Fibroblast of skin of back (primary cell): ENCODE data around the gene LUC7L2.
"Not testable (repeated sequence)": the region's sequence is repeated elsewhere in the genome, so short reads cannot be mapped to it uniquely, and the experiment has no call there.

Experiments
- DNase-seq: peaks from one replicate; pipeline ENCODE4 v3.0.0-alpha.2; 2013

LUC7L2 gene

DNA sequence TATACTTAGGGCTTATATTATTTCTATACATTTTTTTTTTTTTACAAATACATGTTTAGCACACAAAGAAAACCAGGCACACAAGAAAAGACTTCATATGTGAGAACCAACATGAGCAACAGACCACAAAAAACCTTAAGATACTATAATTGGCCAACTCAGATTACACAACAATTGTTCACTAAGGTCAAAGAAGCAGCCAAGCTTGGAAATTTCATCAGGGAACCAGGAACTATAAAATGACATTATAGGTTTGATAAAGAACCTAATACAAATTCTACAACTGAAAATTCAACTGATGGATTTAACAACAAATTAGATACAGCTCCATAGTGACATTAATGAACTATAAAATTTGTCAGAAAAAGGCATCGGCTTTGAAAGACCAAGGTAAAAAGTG is 4.4 kb upstream of the LUC7L2 start:
- DNase-seq: no peak

DNA sequence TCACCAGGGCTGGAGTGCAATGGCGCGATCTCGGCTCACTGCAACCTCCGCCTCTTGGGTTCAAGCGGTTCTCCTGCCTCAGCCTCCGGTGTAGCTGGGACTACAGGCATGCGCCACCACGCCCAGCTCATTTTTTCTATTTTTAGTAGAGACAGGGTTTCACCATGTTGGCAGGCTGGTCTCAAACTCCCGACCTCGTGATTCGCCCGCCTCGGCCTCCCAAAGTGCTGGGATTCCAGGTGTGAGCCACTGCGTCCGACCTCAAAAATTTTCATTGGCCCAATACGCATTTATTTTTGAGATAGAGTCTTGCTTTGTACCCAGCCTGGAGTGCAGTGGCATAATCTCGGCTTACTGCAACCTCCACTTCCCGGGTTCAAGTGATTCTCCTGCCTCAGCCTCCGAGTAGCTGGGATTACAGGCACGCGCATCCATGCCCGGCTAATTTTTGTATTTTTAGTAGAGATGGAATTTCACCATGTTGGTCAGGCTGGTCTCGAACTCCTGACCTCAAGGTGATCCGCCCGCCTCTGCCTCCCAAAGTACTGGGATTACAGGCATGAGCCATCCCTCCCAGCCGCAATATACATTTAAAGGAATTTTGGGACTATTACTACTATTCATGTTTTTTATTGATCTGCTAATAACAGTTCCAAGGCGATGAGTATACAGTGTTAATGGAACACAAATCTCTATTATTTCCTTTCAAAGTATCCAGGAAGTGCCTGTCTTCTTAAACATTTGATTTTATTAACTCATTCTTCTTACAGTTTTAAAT is 1.8 kb upstream of the LUC7L2 start:
- not testable (repeated sequence) for DNase-seq

GRCh38 chr7:139358541-139359365 is 941 bp upstream of the LUC7L2 start:
- peak; percentile 28 for DNase-seq

- DNase-seq: peak; percentile 92
These were observed 685 bp downstream of the LUC7L2 start for GRCh38 chr7:139360210-139360947.

- DNase-seq: no peak
These were observed 1.2 kb downstream of the LUC7L2 start for GRCh38 chr7:139360948-139361307.

DNA sequence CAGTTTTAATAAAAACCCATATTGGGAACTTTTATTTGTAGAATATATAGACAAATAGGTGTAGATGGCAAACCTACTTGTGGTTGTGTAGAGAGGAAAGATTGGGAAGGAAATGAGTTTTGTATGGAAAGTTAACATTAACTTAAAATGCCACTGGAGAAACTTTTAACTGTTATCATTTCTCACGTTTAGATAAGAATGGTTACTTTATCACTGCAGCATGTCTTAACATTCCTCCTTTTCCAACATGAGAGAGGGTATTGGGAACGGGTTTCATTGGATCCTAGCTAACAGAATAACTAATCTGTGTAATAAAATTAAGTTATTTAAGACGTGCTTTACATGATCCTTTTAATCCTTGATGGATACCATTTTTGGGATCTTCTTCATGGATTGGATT is 1.8 kb downstream of the LUC7L2 start:
- no peak for DNase-seq

DNA sequence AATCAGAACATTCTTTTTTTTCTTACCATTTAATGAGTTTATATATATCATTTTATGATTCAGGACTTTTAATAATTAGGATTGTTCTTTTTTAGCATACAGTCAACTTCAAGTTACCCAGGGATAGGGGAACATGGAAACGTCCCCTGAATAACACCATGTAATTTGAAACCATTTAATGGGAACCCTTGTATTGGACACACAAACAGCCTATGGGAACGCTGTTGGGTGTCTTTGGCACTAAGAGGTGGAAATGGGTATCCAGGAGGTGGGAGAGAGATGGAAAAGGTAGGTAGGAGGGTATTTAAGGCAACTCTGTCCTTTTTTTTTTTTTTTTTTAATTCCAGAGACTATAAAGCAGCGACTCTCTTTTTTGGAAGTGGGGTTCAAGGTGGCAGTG is 2.6 kb downstream of the LUC7L2 start:
- DNase-seq: no peak

DNA sequence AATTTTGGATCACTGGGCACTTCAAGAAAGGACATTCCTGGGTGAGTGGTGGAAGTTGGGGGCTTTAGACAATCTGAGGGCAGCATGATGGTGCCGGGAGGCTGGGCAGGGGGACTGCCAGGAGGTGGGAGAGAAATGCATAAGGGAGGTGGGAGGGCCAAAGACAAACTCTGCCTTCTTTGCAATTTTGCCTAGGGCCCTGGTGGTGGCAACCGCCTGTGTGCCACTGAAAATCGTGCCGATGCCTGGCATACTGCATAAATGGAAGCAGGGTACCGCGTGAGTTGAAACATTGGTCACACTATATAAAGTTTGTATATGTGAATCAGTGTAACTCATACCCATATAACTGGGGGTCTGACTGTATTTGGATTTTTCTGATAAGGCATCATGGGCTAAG is 3.3 kb downstream of the LUC7L2 start:
- no peak for DNase-seq

DNA sequence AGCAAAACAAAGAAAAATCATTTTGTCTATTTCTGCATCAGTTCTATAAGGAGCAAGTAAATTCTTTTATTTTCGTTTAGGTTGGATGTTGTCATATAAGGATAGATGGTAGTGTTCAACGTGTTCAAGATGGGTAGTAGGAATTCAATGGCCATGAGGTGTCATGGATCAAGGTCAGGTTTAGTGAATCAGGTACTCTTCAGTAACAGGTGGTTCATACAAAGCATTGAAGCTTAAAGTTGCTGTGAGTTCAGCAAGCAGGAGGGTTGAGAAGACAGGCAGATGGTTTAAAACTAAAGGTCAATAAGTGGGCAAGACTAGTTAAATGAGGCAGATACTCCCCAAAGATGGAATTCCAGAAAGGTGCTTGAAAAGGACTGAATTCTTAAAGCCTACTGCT is 5.6 kb downstream of the LUC7L2 start:
- no peak for DNase-seq

DNA sequence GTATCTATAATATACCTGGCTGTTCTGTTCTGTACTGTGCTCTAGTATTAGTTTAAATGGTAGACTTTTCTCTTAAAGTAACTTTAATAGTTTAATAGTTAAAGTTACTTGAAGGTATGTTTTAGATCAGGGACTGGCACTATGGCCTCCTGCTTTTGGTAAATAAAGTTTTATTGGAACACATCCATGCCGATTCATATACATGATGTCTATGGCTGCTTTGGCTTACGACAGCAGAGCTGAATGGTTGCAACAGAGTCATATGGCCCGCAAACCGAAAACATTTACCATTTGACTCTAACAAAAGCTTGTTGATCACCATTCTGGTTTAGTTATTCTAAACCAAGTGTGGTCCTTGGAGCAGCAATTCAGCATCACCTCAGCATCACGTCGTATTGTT is 6.7 kb downstream of the LUC7L2 start:
- DNase-seq: no peak

DNA sequence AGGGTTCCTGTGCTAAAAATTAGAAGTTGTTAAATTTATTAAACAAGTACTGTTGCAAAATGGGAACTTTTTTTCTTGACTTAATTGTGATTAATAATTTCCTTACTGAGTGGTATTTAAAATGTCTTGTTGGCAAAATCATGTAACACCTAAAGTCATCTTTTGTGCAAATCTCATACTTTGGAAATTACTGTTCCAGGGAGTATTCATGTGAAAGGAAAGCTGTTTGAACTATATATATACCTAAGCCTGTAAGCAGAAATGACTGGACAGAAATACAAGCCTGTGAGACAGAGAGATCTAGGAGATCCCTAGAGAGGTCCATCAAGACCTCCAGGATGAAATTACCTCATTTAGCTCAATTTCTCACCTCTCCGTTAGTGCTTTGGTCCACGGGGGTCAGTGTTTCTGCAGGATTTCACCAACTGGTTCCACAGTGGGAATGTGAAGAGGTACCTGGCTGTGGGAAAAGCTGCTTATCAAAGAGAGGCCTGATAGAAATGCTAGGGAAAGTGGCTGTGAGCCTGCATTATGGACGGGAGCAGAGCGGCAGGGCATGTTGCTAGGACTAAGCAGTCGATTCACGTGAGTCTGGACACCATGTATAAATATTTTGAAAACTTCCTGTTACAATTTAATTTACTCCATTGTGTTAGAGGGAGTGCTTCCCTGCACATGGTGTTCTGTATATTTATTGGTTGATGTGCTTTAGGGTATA is 7.9 kb downstream of the LUC7L2 start:
- no peak for DNase-seq

DNA sequence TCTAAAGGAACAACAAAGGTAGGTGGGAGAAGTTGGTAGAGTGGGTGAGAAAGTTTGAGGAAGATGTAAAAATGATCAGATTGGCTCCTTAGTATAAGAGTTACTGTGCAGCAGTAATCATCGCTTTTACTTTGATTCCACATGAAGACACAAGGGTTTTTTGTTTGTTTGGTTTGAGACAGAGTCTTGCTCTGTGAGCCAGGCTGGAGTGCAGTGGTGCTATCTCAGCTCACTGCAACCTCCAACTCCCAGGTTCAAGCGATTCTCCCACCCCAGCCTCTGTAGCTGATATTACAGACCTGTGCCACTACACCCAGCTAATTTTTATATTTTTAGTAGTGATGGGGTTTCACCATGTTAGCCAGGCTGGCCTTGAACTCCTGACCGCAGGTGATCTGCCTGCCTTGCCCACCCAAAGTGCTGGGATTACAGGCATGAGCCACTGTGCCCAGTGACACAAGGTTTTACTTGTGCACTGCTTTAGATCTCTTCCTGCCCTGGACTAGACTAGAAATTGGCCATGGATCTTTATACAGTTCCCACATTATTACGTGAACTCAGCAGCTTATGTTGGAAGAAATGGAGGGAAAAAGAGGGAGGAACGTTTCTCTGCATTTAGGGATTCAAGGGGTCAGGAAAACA is 10.7 kb downstream of the LUC7L2 start:
- no peak for DNase-seq

DNA sequence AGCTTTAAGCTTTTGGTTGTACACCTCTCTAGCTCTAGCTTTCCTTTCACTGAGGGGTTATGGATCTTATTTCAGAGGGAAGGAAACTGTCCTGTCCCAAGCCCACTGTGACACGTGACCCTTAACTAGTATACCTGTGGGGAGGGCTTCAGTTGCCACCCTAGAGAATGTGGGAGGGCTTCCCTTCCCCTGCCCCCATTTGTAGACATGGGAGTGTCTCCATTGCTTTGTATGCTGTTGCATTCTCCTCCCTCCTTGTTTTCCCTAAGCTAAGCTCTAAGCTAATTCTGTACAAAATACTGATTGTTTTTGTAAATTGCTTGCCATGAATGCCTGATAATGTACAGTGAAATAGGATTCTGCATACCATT is 11.2 kb downstream of the LUC7L2 start:
- no peak for DNase-seq

- no peak for DNase-seq
These were observed 14.6 kb downstream of the LUC7L2 start for GRCh38 chr7:139374246-139374645.

DNA sequence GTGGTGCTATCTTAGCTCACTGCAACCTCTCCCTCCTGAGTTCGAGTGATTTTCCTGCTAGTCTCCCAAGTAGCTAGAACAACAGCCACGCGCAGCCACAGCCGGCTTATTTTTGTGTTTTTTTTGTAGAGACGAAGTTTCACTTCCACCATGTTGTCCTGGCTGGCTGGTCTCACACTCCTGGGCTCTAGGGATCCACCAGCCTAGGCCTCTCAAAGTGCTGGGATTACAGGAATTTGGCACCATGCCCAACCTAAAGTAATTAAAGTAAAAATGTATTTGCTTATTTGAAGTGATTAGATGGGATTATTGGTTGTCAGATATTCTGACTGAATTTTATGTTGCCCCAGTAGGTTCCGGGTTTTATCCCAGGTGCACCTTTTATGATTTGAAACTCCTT is 22.7 kb downstream of the LUC7L2 start:
- DNase-seq: no peak

GRCh38 chr7:139384611-139385010 is 24.9 kb downstream of the LUC7L2 start:
- DNase-seq: no peak

DNA sequence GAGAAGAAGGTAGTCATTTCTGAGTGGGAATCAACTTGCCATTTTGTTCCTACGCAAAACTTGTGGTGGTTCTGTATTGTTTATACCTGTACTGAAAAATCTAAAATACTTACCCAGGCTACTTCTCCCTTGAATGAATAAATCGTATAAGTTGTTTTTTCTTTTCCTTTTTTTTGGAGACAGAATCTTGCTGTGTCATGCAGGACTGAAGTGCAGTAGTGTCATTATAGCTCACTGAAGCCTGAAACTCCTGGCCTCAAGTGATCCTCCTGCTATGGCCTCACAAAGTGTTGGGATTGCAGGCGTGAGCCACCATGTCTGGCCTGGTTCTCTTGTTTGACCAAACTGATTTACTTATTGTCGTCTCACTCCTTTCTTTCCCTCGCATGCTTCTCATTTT is 27.9 kb downstream of the LUC7L2 start:
- no peak for DNase-seq

GRCh38 chr7:139389091-139389490 is 29.4 kb downstream of the LUC7L2 start:
- no peak for DNase-seq

DNA sequence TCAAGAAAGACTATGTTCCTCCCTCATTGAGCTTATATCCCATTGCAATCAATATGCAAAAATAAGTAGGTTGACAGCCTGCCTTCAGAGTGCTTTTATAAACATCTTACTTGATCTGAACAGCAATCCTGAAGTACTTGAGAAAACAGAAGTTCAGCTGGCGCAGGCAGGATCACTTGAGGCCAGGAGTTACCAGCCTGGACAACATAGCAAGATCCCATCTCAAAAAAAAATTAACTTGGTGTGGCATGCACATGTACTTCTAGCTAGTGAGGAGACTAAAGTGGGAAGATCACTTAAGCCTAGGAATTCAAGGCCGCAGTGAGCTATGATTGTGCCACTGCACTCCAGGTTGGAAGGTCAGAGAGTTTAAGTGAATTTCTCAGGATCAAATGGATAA is 30.1 kb downstream of the LUC7L2 start:
- DNase-seq: no peak

DNA sequence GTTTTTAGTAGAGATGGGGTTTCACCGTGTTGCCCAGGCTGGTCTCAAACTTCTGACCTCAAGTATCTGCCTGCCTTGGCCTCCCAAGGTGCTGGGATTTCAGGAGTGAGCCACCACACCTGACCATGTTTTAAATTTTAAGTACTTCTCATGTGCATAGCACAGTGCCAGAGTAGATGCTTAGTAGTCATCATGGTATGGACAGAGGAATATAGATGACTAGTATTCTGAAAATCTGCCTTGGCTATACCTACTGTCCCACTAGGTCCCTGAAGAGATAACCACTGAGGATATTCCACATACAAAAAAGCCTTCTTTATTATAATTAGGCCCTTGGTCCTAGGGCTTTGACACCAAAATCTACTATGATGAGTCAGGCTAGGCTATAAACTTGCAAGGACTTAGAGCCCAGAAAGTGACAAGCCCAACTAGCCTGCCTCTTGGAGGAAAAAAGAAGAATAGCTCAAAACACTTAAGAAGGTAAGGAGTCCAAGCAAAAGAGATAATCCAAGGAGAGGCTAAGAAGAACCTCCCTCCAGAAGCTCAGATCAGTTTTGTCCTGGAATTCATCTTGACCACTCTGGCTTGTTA is 34.0 kb downstream of the LUC7L2 start:
- peak; percentile 2 for DNase-seq

DNA sequence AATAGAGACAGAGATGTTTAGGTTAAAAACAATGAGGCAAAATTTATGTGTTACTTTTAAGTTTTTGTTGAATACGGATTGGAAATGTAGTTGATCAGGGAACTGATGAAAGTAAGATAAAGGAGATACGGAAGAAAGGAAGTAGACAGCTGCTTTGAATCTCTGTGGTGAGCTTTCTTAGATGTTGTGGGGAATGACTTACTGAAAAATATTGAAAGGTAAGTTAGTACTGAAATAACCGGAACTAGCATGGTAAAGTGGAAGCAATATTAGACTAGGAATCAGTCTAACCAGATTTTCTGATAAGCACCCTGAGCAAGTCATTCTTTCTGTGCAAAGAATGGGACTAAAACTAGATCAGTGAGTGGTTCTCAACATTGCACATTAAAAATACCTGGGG is 34.8 kb downstream of the LUC7L2 start:
- DNase-seq: no peak
